ENCODE results near the gene LAIR2. TPM values are rescaled to one million over a fixed set of nuclear protein-coding genes. Genes with fewer than 3 reads are reported as not detected.
A peak's percentile ranks its signal among the peaks of the same experiment; 100 is the strongest.

LAIR2 gene, protein sequence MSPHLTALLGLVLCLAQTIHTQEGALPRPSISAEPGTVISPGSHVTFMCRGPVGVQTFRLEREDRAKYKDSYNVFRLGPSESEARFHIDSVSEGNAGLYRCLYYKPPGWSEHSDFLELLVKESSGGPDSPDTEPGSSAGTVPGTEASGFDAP
- polyA plus RNA-seq (2013, experiment 1 of 2; ENCODE audit: insufficient read length): not detected
- not detected for polyA plus RNA-seq (2013, experiment 2 of 2; ENCODE audit: insufficient read length)

DNA sequence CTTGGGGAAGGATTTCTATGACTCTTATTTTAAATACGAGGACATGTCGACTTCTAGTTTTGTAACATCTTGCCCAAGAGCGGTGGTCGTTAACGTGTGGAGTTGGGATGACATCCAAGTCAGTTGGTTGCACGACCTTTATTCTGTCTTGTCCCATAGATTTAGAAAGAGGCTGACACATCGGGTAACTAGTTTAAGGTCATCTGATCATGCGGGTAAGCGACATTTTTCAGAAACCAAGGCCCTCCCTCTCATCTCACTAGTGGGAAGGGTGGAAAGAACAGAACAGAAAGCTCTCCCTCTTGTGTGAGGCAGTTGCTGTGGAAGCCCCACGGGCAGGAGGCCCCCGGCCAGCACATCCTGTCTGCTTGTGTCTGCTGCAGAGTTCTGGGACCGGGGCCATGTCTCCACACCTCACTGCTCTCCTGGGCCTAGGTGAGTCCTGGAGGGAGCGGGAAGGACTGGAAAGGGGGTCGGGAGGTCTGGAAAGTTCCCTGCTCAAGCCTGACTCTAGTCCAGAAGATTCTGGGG is at the start of gene LAIR2:
LAIR2 (plus strand) TSS at position 314 of the 531 bp plus-strand sequence; CDS start at position 402, 88 bp downstream.
- DNase-seq: no peak

DNA sequence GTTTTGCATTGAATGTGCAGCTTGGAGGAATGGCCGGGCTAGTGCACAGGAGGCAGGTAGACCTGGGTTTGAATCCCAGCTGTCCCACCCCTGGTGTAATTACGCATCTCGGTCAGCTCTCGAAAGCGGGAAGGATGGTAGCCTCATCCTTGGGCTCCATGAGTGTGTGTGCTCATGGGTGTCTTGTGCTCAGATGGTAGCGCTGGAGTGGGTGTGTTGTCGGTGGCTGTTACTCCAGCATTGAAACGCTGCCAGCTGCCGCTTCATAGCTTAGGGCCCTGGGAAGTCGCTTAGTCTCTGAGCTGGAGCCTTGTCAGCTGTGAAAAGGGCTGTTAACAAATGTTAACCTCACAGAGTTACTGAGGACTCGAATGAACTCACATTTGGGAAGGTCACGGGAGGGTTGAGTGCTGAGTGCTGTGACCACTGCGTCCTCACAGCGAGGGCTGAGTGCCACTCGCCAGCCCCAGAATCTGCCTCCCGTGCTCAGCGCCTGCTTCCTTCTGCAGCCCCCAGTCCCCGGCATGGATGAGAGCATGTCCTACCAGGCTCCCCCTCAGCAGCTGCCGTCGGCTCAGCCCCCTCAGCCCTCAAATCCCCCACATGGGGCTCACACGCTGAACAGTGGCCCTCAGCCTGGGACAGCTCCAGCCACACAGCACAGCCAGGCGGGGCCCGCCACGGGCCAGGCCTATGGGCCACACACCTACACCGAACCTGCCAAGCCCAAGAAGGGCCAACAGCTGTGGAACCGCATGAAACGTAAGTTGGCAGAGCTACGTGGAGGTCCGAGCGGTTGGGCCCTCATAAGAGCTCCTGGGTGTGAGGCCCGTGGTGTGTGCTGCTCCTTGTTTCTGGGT is 48.5 kb upstream of the LAIR2 start:
- no peak for DNase-seq

DNA sequence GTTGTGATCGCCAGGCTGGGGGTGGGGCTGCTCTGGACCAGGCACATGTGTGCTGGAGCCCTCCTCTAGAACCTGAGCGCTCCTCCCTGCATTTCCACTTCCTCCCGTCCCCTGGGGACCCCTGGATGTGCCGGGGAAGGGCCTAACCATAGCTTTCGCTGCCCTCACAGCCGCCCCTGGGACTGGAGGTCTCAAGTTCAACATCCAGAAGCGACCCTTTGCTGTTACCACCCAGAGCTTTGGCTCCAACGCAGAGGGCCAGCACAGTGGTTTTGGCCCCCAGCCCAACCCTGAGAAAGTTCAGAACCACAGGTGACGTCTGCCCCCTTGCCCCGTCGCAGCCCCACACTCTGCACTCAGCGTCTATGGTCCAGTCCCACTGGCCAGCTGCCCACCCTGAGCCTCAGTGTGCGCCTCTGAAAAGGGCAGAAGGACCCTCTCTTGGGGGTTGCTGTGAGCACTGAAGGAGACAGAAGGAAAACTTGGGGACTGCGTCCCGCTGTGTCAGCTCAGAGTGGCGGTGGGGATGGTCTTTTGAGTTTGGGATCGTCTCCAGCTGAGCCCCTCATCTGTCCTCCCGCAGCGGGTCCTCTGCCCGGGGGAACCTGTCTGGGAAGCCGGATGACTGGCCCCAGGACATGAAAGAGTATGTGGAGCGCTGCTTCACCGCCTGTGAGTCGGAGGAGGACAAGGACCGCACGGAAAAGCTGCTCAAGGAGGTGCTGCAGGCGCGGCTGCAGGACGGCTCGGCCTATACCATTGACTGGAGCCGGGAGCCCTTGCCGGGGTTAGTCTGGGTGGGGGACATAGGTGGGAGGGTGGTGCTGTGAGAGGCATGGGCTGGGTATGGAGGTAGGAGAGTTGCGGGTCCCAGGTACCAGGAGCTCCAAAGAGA is 47.6 kb upstream of the LAIR2 start:
- no peak for DNase-seq

DNA sequence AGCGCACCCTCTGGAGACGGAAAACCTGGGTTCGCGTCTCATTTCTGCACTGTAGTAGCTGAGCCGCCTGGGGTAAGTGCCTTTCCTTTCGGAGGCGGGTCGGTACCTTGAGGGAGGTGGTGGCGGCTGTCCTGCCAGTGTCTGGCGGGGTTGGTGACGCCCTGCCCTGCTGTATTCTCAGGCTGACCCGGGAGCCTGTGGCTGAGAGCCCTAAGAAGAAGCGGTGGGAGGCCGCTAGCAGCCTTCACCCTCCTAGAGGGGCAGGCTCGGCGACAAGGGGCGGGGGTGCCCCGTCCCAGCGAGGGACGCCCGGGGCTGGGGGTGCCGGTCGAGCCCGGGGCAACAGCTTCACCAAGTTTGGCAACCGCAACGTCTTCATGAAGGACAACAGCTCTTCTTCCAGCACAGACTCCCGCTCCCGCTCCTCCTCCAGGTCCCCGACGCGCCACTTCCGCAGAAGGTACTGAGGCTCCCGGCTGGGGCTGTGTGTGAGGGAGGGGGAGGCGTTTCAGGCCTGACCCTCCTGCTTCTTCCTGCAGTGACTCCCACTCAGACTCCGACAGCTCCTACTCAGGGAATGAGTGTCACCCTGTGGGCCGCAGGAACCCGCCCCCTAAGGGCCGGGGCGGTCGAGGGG is 46.7 kb upstream of the LAIR2 start:
- DNase-seq: no peak

DNA sequence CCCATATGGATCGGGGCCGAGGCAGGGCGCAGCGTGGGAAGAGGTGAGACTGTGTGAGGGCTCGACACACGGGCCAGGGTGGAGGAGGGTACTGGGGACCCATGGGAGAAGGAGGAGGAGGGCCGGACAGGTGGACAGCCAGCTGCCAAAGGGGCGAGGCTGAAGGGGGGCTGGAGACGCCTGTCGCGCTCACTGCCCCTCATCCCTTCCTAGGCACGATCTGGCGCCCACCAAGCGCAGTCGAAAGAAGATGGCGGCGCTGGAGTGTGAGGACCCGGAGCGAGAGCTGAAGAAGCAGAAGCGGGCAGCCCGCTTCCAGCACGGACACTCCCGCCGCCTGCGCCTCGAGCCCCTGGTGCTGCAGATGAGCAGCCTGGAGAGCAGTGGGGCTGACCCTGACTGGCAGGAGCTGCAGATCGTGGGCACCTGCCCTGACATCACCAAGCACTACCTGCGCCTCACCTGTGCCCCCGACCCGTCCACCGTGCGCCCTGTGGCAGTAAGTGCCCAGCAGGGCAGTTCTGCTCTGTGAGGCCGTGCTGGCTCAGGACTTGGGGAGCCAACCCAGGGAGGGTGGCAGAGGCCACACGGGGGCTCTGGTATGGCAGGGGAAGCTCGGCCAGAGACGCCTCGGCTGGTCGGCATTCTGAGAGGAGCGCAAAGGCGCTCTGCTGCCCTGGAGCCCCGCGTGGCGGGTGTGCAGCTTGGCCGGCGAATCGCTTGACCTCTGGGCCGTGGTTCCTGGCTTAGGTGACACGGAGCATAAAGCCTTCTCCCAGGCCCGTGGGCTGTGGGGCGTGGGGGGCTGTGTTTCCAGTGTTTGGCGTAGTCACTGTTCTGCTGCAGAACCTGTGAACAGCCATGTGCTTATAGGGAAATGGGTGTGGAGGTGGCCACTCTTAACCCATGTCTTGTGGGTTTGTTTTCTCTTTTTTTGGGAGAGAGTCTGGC is 45.9 kb upstream of the LAIR2 start:
- no peak for DNase-seq

DNA sequence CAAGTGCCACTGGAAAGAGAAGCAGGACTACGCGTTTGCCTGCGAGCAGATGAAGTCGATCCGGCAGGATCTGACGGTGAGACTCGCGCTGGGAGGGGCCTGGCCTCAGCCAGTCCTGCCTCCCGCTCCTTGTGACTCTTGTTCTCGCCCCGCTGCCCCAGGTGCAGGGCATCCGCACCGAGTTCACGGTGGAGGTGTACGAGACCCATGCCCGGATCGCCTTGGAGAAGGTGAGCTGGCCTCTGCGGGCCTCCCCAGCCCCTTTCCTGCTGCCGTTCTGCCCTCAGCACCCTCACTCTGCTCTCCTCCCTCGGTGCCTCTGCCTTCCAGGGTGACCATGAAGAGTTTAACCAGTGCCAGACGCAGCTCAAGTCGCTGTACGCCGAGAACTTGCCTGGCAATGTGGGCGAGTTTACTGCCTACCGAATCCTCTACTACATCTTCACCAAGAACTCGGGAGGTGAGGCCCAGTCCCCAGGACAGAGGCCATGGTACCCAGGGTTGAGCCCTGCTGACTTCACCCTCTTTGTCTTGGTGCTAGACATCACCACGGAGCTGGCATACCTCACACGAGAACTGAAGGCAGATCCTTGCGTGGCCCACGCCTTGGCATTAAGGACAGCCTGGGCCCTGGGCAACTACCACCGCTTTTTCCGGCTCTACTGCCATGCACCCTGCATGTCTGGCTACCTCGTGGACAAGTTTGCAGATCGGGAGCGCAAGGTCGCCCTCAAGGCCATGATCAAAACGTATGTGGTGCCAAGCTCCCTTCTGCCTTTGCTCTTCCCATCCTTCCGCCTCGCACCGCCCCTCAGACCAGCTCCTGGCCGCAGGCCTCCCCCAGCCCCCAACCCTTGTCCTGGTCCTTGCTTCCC is 44.6 kb upstream of the LAIR2 start:
- no peak for DNase-seq

DNA sequence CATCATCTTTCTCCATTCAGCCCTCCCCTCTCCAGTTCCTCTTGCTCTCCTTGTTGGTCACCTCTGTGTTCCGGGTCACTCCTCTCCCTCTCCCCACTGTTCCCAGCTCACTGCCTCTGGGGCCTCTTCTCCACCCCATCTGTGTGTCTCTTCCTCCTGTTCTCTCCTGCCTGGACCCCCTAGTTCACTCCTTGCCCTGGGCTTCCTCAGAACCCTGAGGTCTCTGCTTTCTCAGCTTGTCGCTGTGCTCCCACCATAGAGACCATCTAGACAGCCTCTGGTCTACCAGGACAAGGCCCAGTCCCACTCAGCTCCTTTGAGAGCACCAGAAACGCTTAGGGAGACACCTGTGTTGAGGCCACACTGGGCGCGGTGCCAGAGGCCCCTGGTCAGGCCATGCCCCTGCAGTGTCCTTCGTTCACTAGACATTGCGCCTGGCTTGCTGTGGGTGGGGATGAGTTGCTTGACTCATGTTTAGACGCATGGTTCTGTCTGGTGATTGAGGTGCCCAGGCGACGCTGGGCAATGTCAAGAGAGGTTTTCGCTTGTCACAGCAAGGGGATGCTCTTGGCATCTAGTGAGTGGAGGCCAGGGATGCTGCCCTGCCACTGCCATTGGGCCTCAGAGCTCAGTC is 43.9 kb upstream of the LAIR2 start:
- DNase-seq: no peak

DNA sequence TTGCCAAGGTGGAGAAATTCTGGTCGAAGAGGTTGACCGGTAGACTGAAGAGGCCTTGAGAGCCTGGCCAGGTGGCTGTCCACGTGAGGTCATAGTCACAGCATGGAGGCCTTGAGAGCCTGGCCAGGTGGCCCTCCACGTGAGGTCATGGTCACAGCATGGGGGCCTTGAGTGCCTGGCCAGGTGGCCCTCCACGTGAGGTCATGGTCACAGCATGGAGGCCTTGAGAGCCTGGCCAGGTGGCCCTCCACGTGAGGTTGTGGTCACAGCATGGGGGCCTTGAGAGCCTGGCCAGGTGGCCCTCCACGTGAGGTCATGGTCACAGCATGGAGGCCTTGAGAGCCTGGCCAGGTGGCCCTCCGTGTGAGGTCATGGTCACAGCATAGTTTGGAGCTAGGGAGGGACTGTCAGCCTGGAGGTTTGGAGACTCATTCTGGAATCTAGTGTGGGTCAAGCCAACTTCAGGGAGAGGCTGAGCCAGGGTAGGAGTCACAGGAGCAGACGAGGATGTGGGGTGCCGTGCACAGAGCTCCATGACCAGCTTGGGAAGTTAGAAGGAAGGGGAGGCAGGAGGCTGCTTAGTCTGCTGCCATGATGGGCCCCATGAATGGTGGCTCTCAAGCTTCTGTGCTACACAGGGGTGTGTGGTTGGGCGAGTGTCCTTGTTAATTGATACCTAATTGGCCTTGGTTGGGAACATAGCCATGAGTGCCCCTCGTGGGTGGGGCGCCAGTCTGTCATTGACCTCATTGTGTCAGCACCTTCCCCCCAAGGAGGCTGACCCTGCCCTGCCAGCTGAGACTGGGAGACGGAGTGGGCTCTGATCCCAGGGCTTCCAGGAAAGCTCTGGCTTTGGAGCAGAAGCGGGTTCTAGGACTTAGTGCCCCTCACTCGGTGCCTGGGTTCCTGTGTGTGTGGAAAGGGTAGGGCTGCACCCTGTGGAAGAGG is 43.1 kb upstream of the LAIR2 start:
- no peak for DNase-seq

DNA sequence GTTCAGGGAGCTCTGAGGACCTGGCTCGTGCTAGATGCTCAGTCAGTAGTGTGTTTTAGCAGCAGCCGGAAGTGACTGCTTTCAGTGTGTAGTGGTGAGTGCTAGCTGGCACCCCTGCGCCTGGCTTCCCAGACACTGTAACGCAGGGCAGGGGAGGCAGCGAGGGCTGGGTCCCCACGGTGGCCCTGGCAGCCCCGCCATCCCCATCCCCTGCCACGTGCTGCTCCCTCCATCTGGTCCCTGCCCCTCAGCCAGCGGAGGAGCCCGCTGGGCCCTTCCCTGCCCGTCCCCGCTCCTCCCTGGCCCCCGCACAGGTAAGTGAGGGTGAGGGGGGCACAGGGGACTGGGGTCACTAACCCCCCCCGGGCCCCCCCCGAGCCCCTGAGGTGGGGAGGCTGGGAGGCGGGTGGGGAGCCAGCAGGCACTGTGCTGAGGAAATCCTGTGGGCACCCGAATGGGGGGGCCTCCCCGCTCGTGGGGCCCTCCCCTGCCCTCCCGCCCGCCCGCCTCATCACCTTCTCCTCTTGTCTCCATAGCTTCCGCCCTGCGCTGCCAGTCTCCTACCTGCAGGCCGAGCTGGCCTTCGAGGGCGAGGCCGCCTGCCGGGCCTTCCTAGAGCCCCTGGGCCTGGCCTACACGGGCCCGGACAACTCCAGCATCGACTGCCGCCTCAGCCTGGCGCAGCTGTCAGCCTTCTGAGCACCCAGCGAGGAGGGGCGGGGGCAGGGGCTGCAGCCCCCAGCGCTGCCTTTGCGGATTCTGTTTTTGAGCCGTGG is 42.2 kb upstream of the LAIR2 start:
- DNase-seq: no peak

DNA sequence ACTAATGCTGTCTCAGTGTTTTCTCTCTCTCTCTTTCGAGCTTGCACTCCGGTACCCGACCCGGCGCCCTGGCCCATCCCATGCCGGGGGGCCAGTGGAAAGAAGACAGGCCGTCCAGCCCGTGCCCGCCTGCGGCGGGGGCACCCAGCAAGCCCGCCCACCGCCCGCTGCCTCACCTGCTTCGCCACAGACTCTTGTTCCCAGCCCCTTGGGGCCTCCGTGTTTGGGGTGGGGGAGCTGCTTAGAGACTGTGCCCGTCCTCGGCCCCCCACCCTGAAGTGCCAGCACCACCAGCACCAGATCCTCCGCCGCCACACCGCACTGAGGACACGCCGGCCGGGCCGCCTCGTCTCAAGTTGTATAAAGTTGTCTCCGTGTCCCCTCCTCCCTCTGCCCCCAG is 41.4 kb upstream of the LAIR2 start:
- DNase-seq: no peak

DNA sequence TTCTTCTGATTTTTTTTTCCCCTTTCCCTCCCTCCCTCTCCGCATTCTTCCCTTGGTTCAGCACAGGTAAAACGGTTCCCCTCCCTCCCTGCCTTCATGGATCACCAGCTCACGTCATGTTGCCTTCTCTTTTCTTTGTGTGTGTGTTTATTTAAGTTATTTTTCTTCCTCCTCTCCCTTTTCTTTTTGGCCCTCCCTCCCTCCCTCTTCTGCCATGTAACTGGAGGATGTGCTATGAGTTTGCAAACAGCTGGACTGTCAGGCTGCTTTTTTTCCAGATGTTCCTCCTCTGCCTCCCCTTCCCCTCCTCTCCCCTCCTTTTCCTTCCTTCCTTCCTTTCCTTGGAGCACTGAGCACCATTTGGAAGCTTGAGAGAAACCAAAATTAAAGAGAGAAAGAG is 41.0 kb upstream of the LAIR2 start:
- DNase-seq: no peak

DNA sequence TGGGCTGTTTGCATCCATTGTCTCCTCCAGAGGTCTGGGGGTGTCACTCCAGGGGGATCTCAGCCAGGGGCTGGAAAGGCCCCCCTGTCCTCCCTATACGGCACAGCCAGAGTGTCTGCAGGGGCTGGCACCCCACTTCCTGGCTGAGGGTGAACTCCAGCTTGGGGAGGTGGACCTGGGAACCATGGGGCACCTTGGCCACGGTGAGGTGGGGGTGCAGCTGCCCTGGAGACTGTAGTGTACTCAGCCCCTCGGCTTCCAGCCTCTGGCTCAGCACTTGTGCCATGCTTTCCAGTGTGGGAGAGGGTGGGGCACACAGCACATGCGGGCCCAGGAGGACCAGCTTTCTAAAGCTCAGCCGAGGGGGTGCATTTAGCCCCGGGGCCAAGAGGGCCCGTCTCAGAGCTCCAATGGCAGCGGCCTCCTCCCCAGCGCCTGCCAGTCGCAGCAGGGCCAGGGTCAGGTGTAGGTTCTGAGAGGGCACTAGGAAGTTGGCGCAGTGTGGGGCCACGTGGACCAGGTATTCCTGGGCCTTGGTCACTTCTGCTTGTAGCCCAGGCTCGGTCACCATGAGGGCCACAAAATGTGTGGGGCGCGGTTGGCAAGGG is 40.5 kb upstream of the LAIR2 start:
- no peak for DNase-seq

DNA sequence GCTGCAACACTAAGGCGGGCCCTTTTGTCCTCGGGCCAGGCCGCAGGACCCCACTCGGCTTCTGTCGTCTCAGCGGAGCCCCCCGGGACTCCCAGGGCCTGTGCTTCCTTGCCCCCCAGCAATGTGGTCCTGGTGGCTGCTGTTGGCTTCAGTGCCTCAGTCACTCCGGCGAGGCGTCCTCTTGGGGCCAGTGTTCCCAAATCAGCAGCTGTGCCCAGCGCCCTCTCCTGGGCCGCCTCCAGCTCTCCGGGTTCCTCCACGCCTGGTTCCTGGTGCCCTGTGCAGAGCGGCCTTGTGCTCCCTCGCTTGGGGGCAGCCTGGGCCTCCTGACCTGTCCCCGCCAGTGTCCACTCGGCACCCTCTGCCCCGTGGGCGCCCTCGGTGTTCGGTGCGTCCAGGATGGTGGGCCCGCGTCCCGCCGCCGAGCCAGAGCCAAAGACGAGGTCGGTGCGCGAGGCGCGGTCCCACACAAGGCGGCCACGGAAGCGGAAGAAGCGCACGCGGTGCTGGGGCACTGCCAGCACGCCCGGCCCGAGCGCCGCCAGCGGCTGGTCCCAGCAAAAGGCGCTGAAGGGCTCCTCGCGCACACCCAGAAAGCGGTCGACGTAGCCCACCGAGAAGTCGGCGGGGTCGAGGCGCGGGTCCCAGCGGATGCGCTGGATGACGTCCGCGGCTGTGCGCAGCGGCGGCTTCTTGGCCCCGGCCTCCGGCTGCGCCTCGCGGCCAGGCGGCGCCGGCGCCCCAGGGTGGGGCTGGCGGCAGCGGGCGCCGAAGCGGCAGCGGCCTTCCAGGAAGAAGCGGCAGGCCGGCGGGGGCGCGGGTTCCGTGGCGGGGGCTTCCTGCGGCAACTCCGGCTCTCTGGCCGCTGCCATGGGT is 39.7 kb upstream of the LAIR2 start:
- peak; percentile 66 for DNase-seq

DNA sequence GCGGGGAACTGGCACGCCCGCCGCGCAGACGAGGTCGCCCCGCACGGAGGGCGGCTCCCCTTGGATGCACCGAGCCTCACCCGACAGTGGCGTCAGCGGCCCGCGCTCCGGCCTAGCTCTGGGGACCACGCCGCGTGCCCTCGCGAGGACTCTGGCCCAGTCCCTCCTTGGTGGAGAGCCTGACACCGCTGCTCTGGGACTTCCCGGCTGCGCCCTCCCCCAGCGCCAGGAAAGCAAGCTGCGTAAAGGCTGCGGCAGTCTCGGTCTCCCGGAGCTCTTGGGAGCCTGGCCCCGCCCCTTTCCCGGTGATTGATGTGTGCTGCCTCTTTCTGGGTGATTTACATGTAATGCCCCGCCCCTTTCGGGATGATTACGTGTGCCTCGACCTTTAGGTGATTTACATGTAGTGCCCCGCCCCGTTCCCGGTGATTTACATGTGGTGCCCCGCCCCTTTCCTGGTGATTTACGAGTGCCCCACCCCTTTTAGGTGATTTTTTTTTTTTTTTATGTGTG is 39.0 kb upstream of the LAIR2 start, which contains the start of gene LENG9:
LENG9 (minus strand) TSS at position 248 of the 513 bp plus-strand sequence. CDS start 252 bp downstream, outside the sequence.
- DNase-seq: peak; percentile 99

DNA sequence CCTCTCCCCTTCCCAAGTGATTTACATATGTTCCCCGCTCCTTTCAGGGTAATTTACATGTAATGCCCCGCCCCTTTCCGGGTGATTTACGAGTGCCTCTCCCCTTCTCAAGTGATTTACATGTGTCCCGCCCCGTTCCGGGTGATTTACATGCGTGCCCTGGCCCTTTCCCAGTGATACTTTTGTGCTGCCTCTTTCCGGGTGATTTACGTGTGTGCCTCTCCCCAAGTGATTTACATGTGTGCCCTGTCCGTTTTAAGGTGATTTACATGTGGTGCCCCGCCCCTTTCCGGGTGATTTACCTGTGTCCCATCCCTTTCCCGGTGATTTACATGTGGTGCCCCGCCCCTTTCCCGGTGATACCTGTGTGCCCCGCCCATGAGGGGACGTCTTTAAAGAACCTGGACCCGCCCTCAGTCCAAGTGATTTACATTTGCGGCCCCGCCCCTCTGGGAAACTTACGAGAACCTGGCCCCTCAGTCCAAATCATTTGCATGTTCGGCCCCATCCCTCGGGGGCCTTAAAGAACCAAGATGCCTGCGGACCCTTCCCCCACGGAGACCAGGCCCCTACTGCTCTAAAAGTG is 38.5 kb upstream of the LAIR2 start:
- peak; percentile 81 for DNase-seq
